Neural crest cell (in vitro differentiated cells): Measurements from ENCODE around the gene GPATCH2. TPM values are rescaled to one million over a fixed set of nuclear protein-coding genes. Genes with fewer than 3 reads are reported as not detected.
A peak's percentile ranks its signal among the peaks of the same experiment; 100 is the strongest.

Experiments
- DNase-seq: peaks from one replicate; pipeline ENCODE4 v3.0.0; 2021; ENCODE audit warnings: low read depth, mixed read lengths, low spot score
- H3K27ac Mint-ChIP-seq: one replicate; pipeline ENCODE4 v1.8.0; 2021; ENCODE audit warnings: mild to moderate bottlenecking, mixed read lengths; ENCODE audit not compliant: unreplicated experiment
- H3K27me3 Mint-ChIP-seq: 2 replicates; pipeline ENCODE4 v1.8.0; 2021; ENCODE audit warnings: low read depth, mild to moderate bottlenecking, mixed read lengths
- H3K36me3 Mint-ChIP-seq: 2 replicates; pipeline ENCODE4 v1.8.0; 2021; ENCODE audit warnings: low read depth, mild to moderate bottlenecking, mixed read lengths
- H3K4me1 Mint-ChIP-seq: 2 replicates; pipeline ENCODE4 v1.8.0; 2021; ENCODE audit warnings: mixed read lengths
- H3K4me3 Mint-ChIP-seq: one replicate; pipeline ENCODE4 v1.8.0; 2021; ENCODE audit warnings: mild to moderate bottlenecking, mixed read lengths
- H3K9me3 Mint-ChIP-seq: 2 replicates; pipeline ENCODE4 v1.8.0; 2021; ENCODE audit warnings: mixed read lengths
- CTCF ChIP-seq: fragments of 200-600 bp; sonication (generic); conservative IDR thresholded peaks from 2 replicates; pipeline ENCODE4 v1.5.0; 2021; ENCODE audit warnings: antibody characterized with exemption, mild to moderate bottlenecking
- total RNA-seq: library from RNA; stranded (reverse); gene quantifications from 2 replicates; pipeline ENCODE4 v1.2.1, GENCODE V29; 2021

Gene GPATCH2
- total RNA-seq, 1 donor from 2014 or later = 16.6 TPM

- TF ChIP-seq CTCF = no peak
- Mint-ChIP-seq H3K4me1 (peaks cover 6% of the 10 kb centered on the region), H3K4me3 (no peak overlapping the region), H3K36me3 (no peaks in the 10 kb centered on the region), H3K27ac (peak overlapping the region; percentile 2), H3K27me3 (no peaks in the 10 kb centered on the region), H3K9me3 (no peaks in the 10 kb centered on the region)
- no peak for DNase-seq
Observed at GRCh38 chr1:217407534-217408001, 223.3 kb downstream of the GPATCH2 start.

- no peak for TF ChIP-seq CTCF
- no peaks in the 10 kb centered on the region for H3K9me3 Mint-ChIP-seq
- no peaks in the 10 kb centered on the region for H3K36me3 Mint-ChIP-seq
- DNase-seq = no peak
- no peak overlapping the region for H3K4me3 Mint-ChIP-seq
- peaks cover 7% of the 10 kb centered on the region for H3K4me1 Mint-ChIP-seq
- no peaks in the 10 kb centered on the region for H3K27me3 Mint-ChIP-seq
- no peak overlapping the region for H3K27ac Mint-ChIP-seq
Observed at GRCh38 chr1:217403026-217403720, 227.7 kb downstream of the GPATCH2 start.

- Mint-ChIP-seq H3K36me3 (no peaks in the 10 kb centered on the region), H3K27ac (no peak overlapping the region), H3K27me3 (no peaks in the 10 kb centered on the region), H3K9me3 (no peaks in the 10 kb centered on the region), H3K4me3 (no peak overlapping the region), H3K4me1 (peaks cover 7% of the 10 kb centered on the region)
- DNase-seq = no peak
- TF ChIP-seq CTCF = no peak
Observed at GRCh38 chr1:217402301-217402700, 228.6 kb downstream of the GPATCH2 start.

GRCh38 chr1:217393896-217394295 is 237.0 kb downstream of the GPATCH2 start:
- TF ChIP-seq CTCF = no peak
- no peaks in the 10 kb centered on the region for H3K36me3 Mint-ChIP-seq
- H3K27me3 Mint-ChIP-seq = no peaks in the 10 kb centered on the region
- H3K4me1 Mint-ChIP-seq = peaks cover 1% of the 10 kb centered on the region
- no peak overlapping the region for H3K27ac Mint-ChIP-seq
- H3K4me3 Mint-ChIP-seq = no peak overlapping the region
- no peak for DNase-seq
- peaks cover 3% of the 10 kb centered on the region for H3K9me3 Mint-ChIP-seq

- Mint-ChIP-seq H3K4me3 (no peak overlapping the region), H3K27me3 (no peaks in the 10 kb centered on the region), H3K4me1 (peaks cover 8% of the 10 kb centered on the region), H3K9me3 (peaks cover 5% of the 10 kb centered on the region), H3K36me3 (no peaks in the 10 kb centered on the region), H3K27ac (no peak overlapping the region)
- no peak for DNase-seq
- TF ChIP-seq CTCF = no peak
Observed at GRCh38 chr1:217392441-217392840, 238.4 kb downstream of the GPATCH2 start.
